HepG2 (cell line): Measurements from ENCODE around the gene CTXN3. TPM values are rescaled to one million over a fixed set of nuclear protein-coding genes. Genes with fewer than 3 reads are reported as not detected.

Source experiments
- ATAC-seq: fragments of 200-7000 bp; cut with Tn5 transposase; 3 replicates; pipeline ENCODE4 v1.9.1; 2020; ENCODE audit warnings: mild to moderate bottlenecking, moderate library complexity
- BruUV-seq: library from RNA; stranded (reverse); fragments of 400-500 nt; replicated peaks from 2 replicates; lab custom pipeline; 2021; lab: Mats Ljungman, UMichigan
- CTCF ChIA-PET: fragments of 300-600 bp; formaldehyde crosslinking; extraction: SDS; loops from one replicate; lab custom pipeline; 2021; ENCODE audit warnings: low total read pairs, inconsistent platforms, low intra/inter-chr PET ratio; lab: Yijun Ruan, JAX
- POLR2A ChIA-PET: fragments of 350-600 bp; sonication (Branson Sonifier 250); formaldehyde crosslinking; loops from one replicate; lab custom pipeline; 2020; ENCODE audit warnings: antibody characterized with exemption, inconsistent platforms; lab: Yijun Ruan, JAX
- DNase-seq: peaks from one replicate; pipeline ENCODE4 v3.0.0-alpha.2; 2015; ENCODE audit warnings: low spot score
- FAIRE-seq: peaks from 3 replicates; lab custom pipeline; 2011; peaks lifted over from hg19 to GRCh38; lab: Jason Lieb, UNC
- H2AFZ ChIP-seq: one replicate; pipeline ENCODE4 v1.6.1; 2011; ENCODE audit warnings: low read length, inconsistent platforms
- H3K27ac ChIP-seq: fragments of 300-600 bp; 3 replicates; pipeline ENCODE4 v1.8.0; 2011; ENCODE audit warnings: mixed run types, mild to moderate bottlenecking, mixed read lengths, low read length, inconsistent platforms; ENCODE audit not compliant: insufficient read depth; ENCODE audit errors: extremely low read length
- H3K27me3 ChIP-seq, 2 experiments: fragments of 200-600 bp in 1 of 2; 2 replicates in 1 of 2; 3 replicates in 1 of 2; pipeline versions ENCODE4 v1.6.0 to v1.8.0; 2011; ENCODE audit warnings: low read length in 2 of 2, mild to moderate bottlenecking in 2 of 2, moderate library complexity in 2 of 2, inconsistent platforms in 1 of 2; ENCODE audit not compliant: insufficient read depth in 2 of 2, control insufficient read depth in 1 of 2
- H3K36me3 ChIP-seq, 2 experiments: fragments of 200-600 bp in 1 of 2; replicated peaks in 1 of 2; 2 replicates in 1 of 2; 3 replicates in 1 of 2; pipeline versions ENCODE4 v1.5.1 to v1.8.0; 2011; ENCODE audit warnings: low read length in 2 of 2, inconsistent platforms in 1 of 2; ENCODE audit not compliant: insufficient read depth in 2 of 2, control insufficient read depth in 1 of 2
- H3K4me1 ChIP-seq: 2 replicates; pipeline ENCODE4 v1.5.1; 2012; ENCODE audit warnings: low read length, inconsistent platforms; ENCODE audit not compliant: insufficient read depth
- H3K4me2 ChIP-seq: 2 replicates; pipeline ENCODE4 v1.6.0; 2011; ENCODE audit warnings: low read depth, low read length, inconsistent platforms
- H3K4me3 ChIP-seq, 3 experiments: fragments of 200-600 bp in 1 of 3; sonication (generic), shearing (Covaris generic) in 1 of 3; replicated peaks in 1 of 3; 2 replicates each; pipeline ENCODE4 v1.5.1; 2011 to 2016; ENCODE audit warnings: low read length in 3 of 3, inconsistent platforms in 2 of 3, low read depth in 2 of 3, mild to moderate bottlenecking in 2 of 3, control low read depth in 1 of 3, mixed read lengths in 1 of 3; ENCODE audit not compliant: insufficient read depth in 1 of 3
- H3K79me2 ChIP-seq: one replicate; pipeline ENCODE4 v1.6.1; 2011; ENCODE audit warnings: low read length, inconsistent platforms; ENCODE audit not compliant: insufficient read depth
- H3K9ac ChIP-seq: 2 replicates; pipeline ENCODE4 v1.6.0; 2011; ENCODE audit warnings: mild to moderate bottlenecking, low read depth, low read length, inconsistent platforms; ENCODE audit not compliant: insufficient read depth
- H3K9me3 ChIP-seq: 2 replicates; pipeline ENCODE4 v1.5.1; 2012; ENCODE audit warnings: mild to moderate bottlenecking, low read length
- H4K20me1 ChIP-seq: 2 replicates; pipeline ENCODE4 v1.6.0; 2011; ENCODE audit warnings: inconsistent platforms, mild to moderate bottlenecking, low read length, moderate library complexity; ENCODE audit not compliant: insufficient read depth
- AFF4 ChIP-seq: sonication (generic); formaldehyde crosslinking; IDR thresholded peaks from 2 replicates; pipeline ENCODE4 v1.4.0; 2020; ENCODE audit warnings: missing genetic modification reagents
- ARNTL ChIP-seq: sonication (generic); formaldehyde crosslinking; IDR thresholded peaks from 2 replicates; pipeline ENCODE4 v1.4.0; 2020; ENCODE audit warnings: mild to moderate bottlenecking, missing genetic modification reagents
- CBX1 ChIP-seq: IDR thresholded peaks from one replicate; pipeline ENCODE4 v1.6.1; 2016; ENCODE audit warnings: antibody characterized with exemption, low read depth
- CENPT ChIP-seq: sonication (generic); formaldehyde crosslinking; IDR thresholded peaks from 2 replicates; pipeline ENCODE4 v1.8.0; 2022; ENCODE audit warnings: low read depth, mild to moderate bottlenecking, moderate library complexity, missing genetic modification reagents
- DR1 ChIP-seq: sonication (generic); formaldehyde crosslinking; IDR thresholded peaks from 2 replicates; pipeline ENCODE4 v1.8.0; 2021; ENCODE audit warnings: mild to moderate bottlenecking, missing genetic modification reagents, inconsistent platforms
- HBP1 ChIP-seq: IDR thresholded peaks from 2 replicates; pipeline ENCODE4 v1.6.1; 2016; ENCODE audit warnings: low read depth, control low read depth
- MAFK ChIP-seq, 2 experiments: IDR thresholded peaks in 1 of 2; conservative IDR thresholded peaks in 1 of 2; 2 replicates each; pipeline ENCODE4 v1.6.1; 2011; ENCODE audit warnings: improper control_type of control experiment in 2 of 2, low read length in 2 of 2
- PTBP1 ChIP-seq: fragments of 200-400 bp; formaldehyde crosslinking; IDR thresholded peaks from 2 replicates; pipeline ENCODE4 v1.6.1; 2018; ENCODE audit warnings: low read length, low read depth; ENCODE audit not compliant: poor library complexity, severe bottlenecking
- RCOR2 ChIP-seq: IDR thresholded peaks from 2 replicates; pipeline ENCODE4 v1.6.1; 2016; ENCODE audit warnings: missing biosample characterization, missing genetic modification reagents
- SOX5 ChIP-seq: IDR thresholded peaks from 2 replicates; pipeline ENCODE4 v1.6.1; 2016; ENCODE audit warnings: borderline replicate concordance
- TGIF2 ChIP-seq: IDR thresholded peaks from 2 replicates; pipeline ENCODE4 v1.6.1; 2016; ENCODE audit warnings: control low read depth, missing compliant biosample characterization
- TRIM24 ChIP-seq: sonication (generic); formaldehyde crosslinking; IDR thresholded peaks from 2 replicates; pipeline ENCODE4 v1.8.0; 2022; ENCODE audit warnings: mild to moderate bottlenecking, missing genetic modification reagents
- ZBTB7B ChIP-seq: sonication (generic); formaldehyde crosslinking; IDR thresholded peaks from 2 replicates; pipeline ENCODE4 v1.4.0; 2020; ENCODE audit warnings: missing genetic modification reagents
- ZNF264 ChIP-seq: sonication (generic); formaldehyde crosslinking; IDR thresholded peaks from 2 replicates; pipeline ENCODE4 v1.4.0; 2020; ENCODE audit warnings: missing genetic modification reagents
- ZNF547 ChIP-seq: sonication (generic); formaldehyde crosslinking; IDR thresholded peaks from 2 replicates; pipeline ENCODE4 v1.5.1; 2020; ENCODE audit warnings: mild to moderate bottlenecking, missing genetic modification reagents
- ZNF773 ChIP-seq: sonication (generic); formaldehyde crosslinking; IDR thresholded peaks from 2 replicates; pipeline ENCODE4 v1.4.0; 2020; ENCODE audit warnings: missing genetic modification reagents, borderline replicate concordance
- WGBS: methylation state at CpG from one replicate; pipeline ENCODE4 v1.1.6; 2017; ENCODE audit warnings: low lambda C conversion rate; 5-methylcytosine and 5-hydroxymethylcytosine counted together
- in situ Hi-C: cut with HindIII; loops from 2 replicates; pipeline ENCODE4 v1.10.0; 2017; ENCODE audit warnings: low pct_unique_long_range_greater_than_20kb; ENCODE audit not compliant: extremely low pct_ligation_motif_present
- intact Hi-C: fragments of 100-400 bp; cut with micrococcal nuclease; formaldehyde crosslinking; loops from one replicate; pipeline ENCODE4 v1.10.0; 2022; ENCODE audit not compliant: unreplicated experiment
- polyA plus RNA-seq, 8 experiments: library from polyadenylated mRNA; depleted of rRNA in 3 of 8; stranded (reverse) in 7 of 8; unstranded in 1 of 8; fragments of >200 nt; fragmentation: Illumina TruSeq in 4 of 8; extraction: Trizol in 4 of 8; gene quantifications; 2 replicates each; pipeline versions ENCODE4 v1.2.1 to v1.2.3, GENCODE V29; 2011 to 2016; ENCODE audit warnings: low read depth in 4 of 8, missing spikeins in 1 of 8, mixed read lengths in 1 of 8; ENCODE audit not compliant: insufficient read depth in 1 of 8
- total RNA-seq, 5 experiments: library from RNA; depleted of rRNA; stranded (reverse); fragments of >200 nt; fragmentation: Illumina TruSeq; extraction: Trizol; gene quantifications; 2 replicates each; pipeline ENCODE4 v1.2.3, GENCODE V29; 2016; ENCODE audit warnings: low read depth in 1 of 5

Gene CTXN3
- total and polyA plus RNA-seq, 2 of the 13 experiments (the other 11 are each of a cell fraction or from before 2014, with no cell fraction given) = not detected

GRCh38 chr5:127615916-127616315 lies 33.0 kb upstream of the CTXN3 start:
- no peaks in the 10 kb centered on the region for H3K27me3 ChIP-seq
- CTCF ChIA-PET = no interaction called here
- in situ Hi-C loops (no loop called here), intact Hi-C loops (no loop called here)
- DNase-seq (no peak), ATAC-seq (no peak), FAIRE-seq (no peak)
- no TSS peak for BruUV-seq
- no peak overlapping the region for H3K4me2 ChIP-seq
- no peak overlapping the region for H3K4me3 ChIP-seq
- no peak overlapping the region for H3K27ac ChIP-seq
- 3% methylated on average over 2 of the region's 2 CpGs for WGBS
- POLR2A ChIA-PET = no interaction called here
- no peaks in the 10 kb centered on the region for H3K36me3 ChIP-seq
- no peak overlapping the region for H2AFZ ChIP-seq
- no peak overlapping the region for H3K9ac ChIP-seq
- no peaks in the 10 kb centered on the region for H4K20me1 ChIP-seq
- no peaks in the 10 kb centered on the region for H3K79me2 ChIP-seq
- H3K9me3 ChIP-seq = no peaks in the 10 kb centered on the region
- H3K4me1 ChIP-seq = no peaks in the 10 kb centered on the region
- TF ChIP-seq CENPT (CRISPR knock-in tag) (no peak), HBP1 (no peak), AFF4 (CRISPR knock-in tag) (no peak), ZBTB7B (CRISPR knock-in tag) (no peak), DR1 (no peak), MAFK (conservative IDR thresholded peaks at IDR 0.05 in 1 of 2, IDR thresholded peaks at IDR 0.05 in 1 of 2; ENCODE audit: low read length in 2 of 2) (no peak), PTBP1 (no peak), TRIM24 (CRISPR knock-in tag) (no peak), ZNF264 (CRISPR knock-in tag) (no peak), ZNF773 (CRISPR knock-in tag) (no peak), TGIF2 (CRISPR knock-in tag) (no peak), ARNTL (CRISPR knock-in tag) (no peak), CBX1 (no peak), SOX5 (CRISPR knock-in tag) (no peak), ZNF547 (CRISPR knock-in tag) (no peak), RCOR2 (CRISPR knock-in tag) (no peak)
